ENCODE results near the gene PREX1. TPM values are rescaled to one million over a fixed set of nuclear protein-coding genes. Genes with fewer than 3 reads are reported as not detected.

Gene PREX1
- total RNA-seq, 1 donor from 2014 or later, result 17.7 TPM

- H3K27ac ChIP-seq, result no peak overlapping the region
- intact Hi-C loops (cut with DNase I), result no loop called here
- no peaks in the 10 kb centered on the region for H3K36me3 ChIP-seq
- H3K4me1 ChIP-seq, result no peaks in the 10 kb centered on the region
- no peaks in the 10 kb centered on the region for H3K27me3 ChIP-seq
- no peak for DNase-seq (ENCODE audit: extremely low spot score in 2 of 2)
- TF ChIP-seq POLR2A (IDR thresholded peaks at IDR 0.05), result no peak
- TF ChIP-seq POLR2AphosphoS5 (IDR thresholded peaks at IDR 0.05; ENCODE audit: insufficient read depth in 1 of 2, low read depth in 1 of 2), result no peak
- no peak for TF ChIP-seq CTCF (IDR thresholded peaks at IDR 0.05)
- H3K9me3 ChIP-seq, result no peaks in the 10 kb centered on the region
- no peak overlapping the region for H3K4me3 ChIP-seq
Measured at GRCh38 chr20:48866936-48867335, 39.1 kb upstream of the PREX1 start.

DNA sequence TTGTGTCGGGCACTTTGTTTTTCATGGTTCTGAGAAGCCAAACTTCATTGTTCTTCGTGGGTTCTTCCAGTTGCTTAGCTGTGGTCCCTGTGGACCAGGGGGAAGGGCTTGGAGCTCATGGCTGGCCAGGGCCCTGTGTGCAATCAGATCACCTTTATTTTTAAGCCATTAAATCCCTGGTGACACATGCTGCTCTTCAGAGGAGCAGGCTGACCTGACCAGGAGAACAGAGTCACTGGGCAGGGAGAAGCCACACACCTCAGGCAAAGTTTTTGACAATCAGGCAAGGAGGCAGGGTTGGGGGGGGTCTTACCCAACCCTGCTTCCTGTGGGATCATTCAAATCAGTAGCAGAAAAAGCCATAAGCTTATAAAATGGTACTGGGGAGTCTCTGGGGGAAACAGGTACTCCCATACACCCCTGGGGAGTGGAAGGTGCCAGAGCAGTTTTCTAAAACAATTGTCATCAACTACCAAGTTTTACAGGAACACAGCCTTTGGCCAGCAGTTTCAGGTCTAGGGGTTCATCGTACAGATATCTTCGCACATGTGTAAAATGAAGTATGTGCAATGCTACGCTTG is 37.0 kb upstream of the PREX1 start:
- no peaks in the 10 kb centered on the region for H3K27me3 ChIP-seq
- H3K4me1 ChIP-seq, result no peaks in the 10 kb centered on the region
- no peaks in the 10 kb centered on the region for H3K36me3 ChIP-seq
- intact Hi-C loops (cut with DNase I), result no loop called here
- no peaks in the 10 kb centered on the region for H3K9me3 ChIP-seq
- no peak overlapping the region for H3K4me3 ChIP-seq
- no peak for TF ChIP-seq POLR2AphosphoS5 (IDR thresholded peaks at IDR 0.05; ENCODE audit: insufficient read depth in 1 of 2, low read depth in 1 of 2)
- TF ChIP-seq POLR2A (IDR thresholded peaks at IDR 0.05), result no peak
- no peak for TF ChIP-seq CTCF (IDR thresholded peaks at IDR 0.05)
- H3K27ac ChIP-seq, result no peak overlapping the region
- DNase-seq (ENCODE audit: extremely low spot score in 2 of 2), result no peak

GRCh38 chr20:48864254-48864653 is 36.5 kb upstream of the PREX1 start:
- H3K4me3 ChIP-seq, result no peak overlapping the region
- no peaks in the 10 kb centered on the region for H3K9me3 ChIP-seq
- no peak for DNase-seq (ENCODE audit: extremely low spot score in 2 of 2)
- H3K27me3 ChIP-seq, result no peaks in the 10 kb centered on the region
- no peaks in the 10 kb centered on the region for H3K4me1 ChIP-seq
- H3K36me3 ChIP-seq, result no peaks in the 10 kb centered on the region
- TF ChIP-seq POLR2AphosphoS5 (IDR thresholded peaks at IDR 0.05; ENCODE audit: insufficient read depth in 1 of 2, low read depth in 1 of 2) (no peak), CTCF (IDR thresholded peaks at IDR 0.05) (no peak), POLR2A (IDR thresholded peaks at IDR 0.05) (no peak)
- intact Hi-C loops (cut with DNase I), result no loop called here
- no peak overlapping the region for H3K27ac ChIP-seq

DNA sequence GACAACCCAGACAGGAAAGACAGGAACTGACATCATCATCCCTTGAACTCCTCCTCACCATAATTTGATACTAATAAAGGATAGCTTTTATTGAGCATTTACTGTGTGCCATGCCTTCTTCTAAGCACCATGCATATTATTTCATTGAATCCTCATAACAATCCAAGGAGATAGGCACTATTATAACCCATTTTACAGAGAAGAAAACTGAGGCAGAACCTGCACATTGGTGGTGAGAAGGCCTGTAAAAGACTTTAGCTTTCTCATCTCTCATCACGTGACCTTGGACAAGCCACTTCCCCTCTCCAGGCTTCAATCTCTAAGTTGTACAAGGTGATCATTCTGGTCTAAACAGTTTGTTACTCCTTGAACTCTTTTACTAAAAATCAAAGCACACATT is 34.5 kb upstream of the PREX1 start:
- no peaks in the 10 kb centered on the region for H3K4me1 ChIP-seq
- intact Hi-C loops (cut with DNase I), result no loop called here
- no peaks in the 10 kb centered on the region for H3K9me3 ChIP-seq
- no peak overlapping the region for H3K4me3 ChIP-seq
- DNase-seq (ENCODE audit: extremely low spot score in 2 of 2), result no peak
- H3K27me3 ChIP-seq, result no peaks in the 10 kb centered on the region
- no peak overlapping the region for H3K27ac ChIP-seq
- no peaks in the 10 kb centered on the region for H3K36me3 ChIP-seq
- no peak for TF ChIP-seq POLR2AphosphoS5 (IDR thresholded peaks at IDR 0.05; ENCODE audit: insufficient read depth in 1 of 2, low read depth in 1 of 2)
- no peak for TF ChIP-seq POLR2A (IDR thresholded peaks at IDR 0.05)
- no peak for TF ChIP-seq CTCF (IDR thresholded peaks at IDR 0.05)

DNA sequence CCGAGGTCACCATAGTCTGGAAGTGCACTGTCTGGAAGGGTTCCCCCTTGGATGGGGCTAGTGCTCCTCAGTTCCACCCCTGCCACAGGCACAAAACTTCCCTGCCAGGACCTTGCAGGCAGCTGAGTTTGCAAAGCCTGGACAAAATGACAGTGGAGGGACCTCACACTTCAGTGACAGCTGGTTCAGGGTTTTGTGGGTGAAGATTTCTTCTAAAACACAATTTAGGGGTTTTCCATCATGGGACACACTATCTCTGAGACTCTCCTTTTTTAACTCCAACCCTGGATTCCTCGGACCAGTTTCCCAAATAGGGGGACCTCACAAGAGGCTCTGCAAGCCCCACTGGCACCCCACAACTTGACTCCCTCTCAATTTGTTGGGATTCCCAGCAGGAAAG is 33.6 kb upstream of the PREX1 start:
- no peak for DNase-seq (ENCODE audit: extremely low spot score in 2 of 2)
- intact Hi-C loops (cut with DNase I), result no loop called here
- no peaks in the 10 kb centered on the region for H3K36me3 ChIP-seq
- H3K4me1 ChIP-seq, result no peaks in the 10 kb centered on the region
- no peaks in the 10 kb centered on the region for H3K9me3 ChIP-seq
- no peak overlapping the region for H3K27ac ChIP-seq
- TF ChIP-seq POLR2AphosphoS5 (IDR thresholded peaks at IDR 0.05; ENCODE audit: insufficient read depth in 1 of 2, low read depth in 1 of 2) (no peak), CTCF (IDR thresholded peaks at IDR 0.05) (no peak), POLR2A (IDR thresholded peaks at IDR 0.05) (no peak)
- no peaks in the 10 kb centered on the region for H3K27me3 ChIP-seq
- no peak overlapping the region for H3K4me3 ChIP-seq

Measured in vagina (tissue), 2 donors.